Measurements from ENCODE around the gene TEX22.

TEX22 gene

GRCh38 chr14:105442834-105443233, 44.5 kb downstream of the TEX22 start:
- no CpG with 5 or more reads among the region's 12 CpGs for WGBS, 2 donors (ENCODE audit: extremely low coverage in 2 of 2, insufficient read length in 2 of 2, insufficient replicate concordance in 1 of 2)
- H3K27ac ChIP-seq (replicated peaks; ENCODE audit: low read length), result no peak overlapping the region
- peak overlapping the region; percentile 27 for H3K23ac ChIP-seq (ENCODE audit: low read depth, low read length, poor library complexity)
- H2BK120ac ChIP-seq (ENCODE audit: low read depth, low read length), result no peak overlapping the region
- no peaks in the 10 kb centered on the region for H3K9me3 ChIP-seq (replicated peaks in 1 of 2; ENCODE audit: control insufficient read depth in 2 of 2, insufficient read depth in 1 of 2, low read depth in 1 of 2, low read length in 2 of 2)
- H3K4me1 ChIP-seq (ENCODE audit: control insufficient read depth in 2 of 2, insufficient read depth in 1 of 2, low read depth in 1 of 2, low read length in 2 of 2), result no peaks in the 10 kb centered on the region
- DNase-seq (ENCODE audit: low spot score), result no peak
- no peak overlapping the region for H4K8ac ChIP-seq (ENCODE audit: low read depth, low read length)
- peaks cover 36% of the 10 kb centered on the region for H3K79me1 ChIP-seq (ENCODE audit: low read depth, low read length)
- H4K91ac ChIP-seq (ENCODE audit: low read depth, low read length, poor library complexity), result no peak overlapping the region
- H3K4me2 ChIP-seq (ENCODE audit: insufficient read depth, low read length, poor library complexity, severe bottlenecking), result no peak overlapping the region
- H3K18ac ChIP-seq (ENCODE audit: low read length), result no peak overlapping the region
- no peak overlapping the region for H2AFZ ChIP-seq (ENCODE audit: low read length)
- H2AK5ac ChIP-seq (ENCODE audit: low read depth, low read length), result no peak overlapping the region
- H3K36me3 ChIP-seq (replicated peaks in 1 of 2; ENCODE audit: control insufficient read depth in 2 of 2, insufficient read depth in 2 of 2, low read length in 2 of 2), result peaks cover 29 to 66% of the 10 kb centered on the region in 2 donors
- no peak overlapping the region for H3K14ac ChIP-seq (ENCODE audit: low read length)
- H3K27me3 ChIP-seq (ENCODE audit: control insufficient read depth in 3 of 3, insufficient read depth in 3 of 3, low read depth in 1 of 3, low read length in 3 of 3), result no peaks in the 10 kb centered on the region
- no peak overlapping the region for H3K4me3 ChIP-seq (ENCODE audit: low read length in 2 of 2)
- H2BK15ac ChIP-seq (ENCODE audit: low read length), result no peak overlapping the region
- no peak overlapping the region for H3K4ac ChIP-seq (ENCODE audit: low read length)
- no peak overlapping the region for H2BK12ac ChIP-seq (ENCODE audit: low read length)
- H2BK5ac ChIP-seq (ENCODE audit: low read length), result no peak overlapping the region
- H3K9ac ChIP-seq (ENCODE audit: low read depth, low read length, poor library complexity), result peak overlapping the region; percentile 38

DNA sequence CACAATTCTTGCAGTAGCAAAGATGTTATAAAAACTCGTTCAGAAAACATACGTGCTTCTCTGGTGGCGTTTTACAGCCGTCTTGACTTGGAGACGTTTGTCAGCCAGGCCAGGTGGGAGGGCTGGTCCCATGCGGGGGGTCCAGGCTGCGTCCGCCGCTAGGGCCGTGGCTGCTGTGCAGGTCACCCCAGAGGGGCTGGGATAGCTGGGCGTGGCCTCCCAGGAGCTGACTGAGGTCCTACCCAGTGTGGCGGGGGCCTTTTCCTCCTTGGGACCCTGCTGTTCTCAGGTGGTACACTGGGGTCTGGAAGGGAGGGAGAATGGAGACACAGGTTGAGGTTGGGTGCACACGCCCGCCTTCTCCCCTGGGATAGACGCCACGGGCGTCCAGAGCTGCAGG, 46.5 kb downstream of the TEX22 start:
- WGBS, 2 donors (ENCODE audit: extremely low coverage in 2 of 2, insufficient read length in 2 of 2, insufficient replicate concordance in 1 of 2), result no CpG with 5 or more reads among the region's 17 CpGs
- H3K4me1 ChIP-seq (ENCODE audit: control insufficient read depth in 2 of 2, insufficient read depth in 1 of 2, low read depth in 1 of 2, low read length in 2 of 2), result no peaks in the 10 kb centered on the region
- H4K8ac ChIP-seq (ENCODE audit: low read depth, low read length), result peak overlapping the region; percentile 43
- no peak overlapping the region for H4K91ac ChIP-seq (ENCODE audit: low read depth, low read length, poor library complexity)
- no peaks in the 10 kb centered on the region for H3K27me3 ChIP-seq (ENCODE audit: control insufficient read depth in 3 of 3, insufficient read depth in 3 of 3, low read depth in 1 of 3, low read length in 3 of 3)
- no peaks in the 10 kb centered on the region for H3K9me3 ChIP-seq (replicated peaks in 1 of 2; ENCODE audit: control insufficient read depth in 2 of 2, insufficient read depth in 1 of 2, low read depth in 1 of 2, low read length in 2 of 2)
- H3K18ac ChIP-seq (ENCODE audit: low read length), result peak overlapping the region; percentile 28
- no peak overlapping the region for H3K4me2 ChIP-seq (ENCODE audit: insufficient read depth, low read length, poor library complexity, severe bottlenecking)
- peaks cover 29 to 61% of the 10 kb centered on the region in 2 donors for H3K36me3 ChIP-seq (replicated peaks in 1 of 2; ENCODE audit: control insufficient read depth in 2 of 2, insufficient read depth in 2 of 2, low read length in 2 of 2)
- H2BK5ac ChIP-seq (ENCODE audit: low read length), result no peak overlapping the region
- H2BK120ac ChIP-seq (ENCODE audit: low read depth, low read length), result no peak overlapping the region
- H3K79me1 ChIP-seq (ENCODE audit: low read depth, low read length), result peaks cover 33% of the 10 kb centered on the region
- H2AFZ ChIP-seq (ENCODE audit: low read length), result no peak overlapping the region
- H3K4me3 ChIP-seq (ENCODE audit: low read length in 2 of 2), result no peak overlapping the region
- no peak overlapping the region for H3K9ac ChIP-seq (ENCODE audit: low read depth, low read length, poor library complexity)
- H3K14ac ChIP-seq (ENCODE audit: low read length), result peak overlapping the region; percentile 21
- H3K27ac ChIP-seq (replicated peaks; ENCODE audit: low read length), result no peak overlapping the region
- no peak overlapping the region for H3K23ac ChIP-seq (ENCODE audit: low read depth, low read length, poor library complexity)
- H2BK15ac ChIP-seq (ENCODE audit: low read length), result no peak overlapping the region
- H3K4ac ChIP-seq (ENCODE audit: low read length), result no peak overlapping the region
- H2BK12ac ChIP-seq (ENCODE audit: low read length), result peak overlapping the region; percentile 73
- no peak for DNase-seq (ENCODE audit: low spot score)
- H2AK5ac ChIP-seq (ENCODE audit: low read depth, low read length), result no peak overlapping the region

DNA sequence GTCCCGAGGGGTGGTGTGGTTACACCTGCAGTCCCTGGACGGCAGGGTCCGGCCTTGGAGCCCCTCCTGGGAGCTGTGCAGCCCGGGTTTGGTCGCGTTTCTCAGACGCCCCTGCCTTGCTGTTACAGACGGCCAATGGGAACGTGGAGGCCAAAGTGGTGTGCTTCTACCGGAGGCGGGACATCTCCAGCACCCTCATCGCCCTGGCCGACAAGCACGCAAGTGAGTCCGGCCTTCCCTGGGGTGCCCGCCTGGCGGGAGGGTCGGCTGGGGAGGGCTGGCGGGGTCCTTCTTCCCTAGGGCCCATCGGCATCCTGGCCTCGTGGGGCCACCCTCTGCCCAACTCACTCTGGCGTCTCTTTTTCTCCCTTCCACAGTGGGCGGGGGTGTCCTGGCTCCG, 47.0 kb downstream of the TEX22 start:
- no CpG with 5 or more reads among the region's 24 CpGs for WGBS, 2 donors (ENCODE audit: extremely low coverage in 2 of 2, insufficient read length in 2 of 2, insufficient replicate concordance in 1 of 2)

GRCh38 chr14:105445901-105446845, 47.8 kb downstream of the TEX22 start:
- Histone ChIP-seq H3K4me1 (ENCODE audit: control insufficient read depth in 2 of 2, insufficient read depth in 1 of 2, low read depth in 1 of 2, low read length in 2 of 2) (no peaks in the 10 kb centered on the region), H2BK120ac (ENCODE audit: low read depth, low read length) (no peak overlapping the region), H3K27me3 (ENCODE audit: control insufficient read depth in 3 of 3, insufficient read depth in 3 of 3, low read depth in 1 of 3, low read length in 3 of 3) (no peaks in the 10 kb centered on the region), H2AK5ac (ENCODE audit: low read depth, low read length) (no peak overlapping the region), H2BK5ac (ENCODE audit: low read length) (no peak overlapping the region), H4K8ac (ENCODE audit: low read depth, low read length) (no peak overlapping the region), H3K4me3 (ENCODE audit: low read length in 2 of 2) (no peak overlapping the region), H3K27ac (replicated peaks; ENCODE audit: low read length) (no peak overlapping the region), H4K91ac (ENCODE audit: low read depth, low read length, poor library complexity) (no peak overlapping the region), H2AFZ (ENCODE audit: low read length) (no peak overlapping the region), H3K9me3 (replicated peaks in 1 of 2; ENCODE audit: control insufficient read depth in 2 of 2, insufficient read depth in 1 of 2, low read depth in 1 of 2, low read length in 2 of 2) (peaks cover 0 to 1% of the 10 kb centered on the region in 2 donors), H3K9ac (ENCODE audit: low read depth, low read length, poor library complexity) (no peak overlapping the region), H2BK12ac (ENCODE audit: low read length) (no peak overlapping the region), H3K23ac (ENCODE audit: low read depth, low read length, poor library complexity) (no peak overlapping the region), H3K18ac (ENCODE audit: low read length) (peak overlapping the region; percentile 31), H3K4me2 (ENCODE audit: insufficient read depth, low read length, poor library complexity, severe bottlenecking) (no peak overlapping the region), H3K4ac (ENCODE audit: low read length) (no peak overlapping the region), H2BK15ac (ENCODE audit: low read length) (no peak overlapping the region), H3K14ac (ENCODE audit: low read length) (no peak overlapping the region), H3K79me1 (ENCODE audit: low read depth, low read length) (peaks cover 30% of the 10 kb centered on the region), H3K36me3 (replicated peaks in 1 of 2; ENCODE audit: control insufficient read depth in 2 of 2, insufficient read depth in 2 of 2, low read length in 2 of 2) (peaks cover 40 to 64% of the 10 kb centered on the region in 2 donors)
- WGBS, 2 donors (ENCODE audit: extremely low coverage in 2 of 2, insufficient read length in 2 of 2, insufficient replicate concordance in 1 of 2), result no CpG with 5 or more reads among the region's 26 CpGs
- DNase-seq (ENCODE audit: low spot score), result no peak

More for the DNA sequence above, 47.0 kb downstream of the TEX22 start:
- Histone ChIP-seq H3K27ac (replicated peaks; ENCODE audit: low read length) (no peak overlapping the region), H3K27me3 (ENCODE audit: control insufficient read depth in 3 of 3, insufficient read depth in 3 of 3, low read depth in 1 of 3, low read length in 3 of 3) (no peaks in the 10 kb centered on the region), H3K14ac (ENCODE audit: low read length) (no peak overlapping the region), H3K36me3 (replicated peaks in 1 of 2; ENCODE audit: control insufficient read depth in 2 of 2, insufficient read depth in 2 of 2, low read length in 2 of 2) (peaks cover 33 to 61% of the 10 kb centered on the region in 2 donors), H3K4ac (ENCODE audit: low read length) (no peak overlapping the region), H2AFZ (ENCODE audit: low read length) (no peak overlapping the region), H3K4me1 (ENCODE audit: control insufficient read depth in 2 of 2, insufficient read depth in 1 of 2, low read depth in 1 of 2, low read length in 2 of 2) (no peaks in the 10 kb centered on the region), H3K4me3 (ENCODE audit: low read length in 2 of 2) (no peak overlapping the region), H3K79me1 (ENCODE audit: low read depth, low read length) (peaks cover 32% of the 10 kb centered on the region), H3K4me2 (ENCODE audit: insufficient read depth, low read length, poor library complexity, severe bottlenecking) (no peak overlapping the region), H2BK5ac (ENCODE audit: low read length) (no peak overlapping the region), H3K23ac (ENCODE audit: low read depth, low read length, poor library complexity) (peak overlapping the region; percentile 73), H2BK15ac (ENCODE audit: low read length) (no peak overlapping the region), H2BK120ac (ENCODE audit: low read depth, low read length) (no peak overlapping the region), H3K9ac (ENCODE audit: low read depth, low read length, poor library complexity) (peak overlapping the region; percentile 44), H3K18ac (ENCODE audit: low read length) (no peak overlapping the region), H2BK12ac (ENCODE audit: low read length) (no peak overlapping the region), H3K9me3 (replicated peaks in 1 of 2; ENCODE audit: control insufficient read depth in 2 of 2, insufficient read depth in 1 of 2, low read depth in 1 of 2, low read length in 2 of 2) (no peaks in the 10 kb centered on the region), H4K91ac (ENCODE audit: low read depth, low read length, poor library complexity) (no peak overlapping the region), H4K8ac (ENCODE audit: low read depth, low read length) (peak overlapping the region; percentile 43), H2AK5ac (ENCODE audit: low read depth, low read length) (no peak overlapping the region)
- no peak for DNase-seq (ENCODE audit: low spot score)
